Measurements from ENCODE around the gene ARFGAP2. TPM values are rescaled to one million over a fixed set of nuclear protein-coding genes. Genes with fewer than 3 reads are reported as not detected.
A peak's percentile ranks its signal among the peaks of the same experiment; 100 is the strongest.

ARFGAP2 gene
- polyA plus RNA-seq, 4 donors, result 53.0 to 73.1 (median 64.4) TPM

DNA sequence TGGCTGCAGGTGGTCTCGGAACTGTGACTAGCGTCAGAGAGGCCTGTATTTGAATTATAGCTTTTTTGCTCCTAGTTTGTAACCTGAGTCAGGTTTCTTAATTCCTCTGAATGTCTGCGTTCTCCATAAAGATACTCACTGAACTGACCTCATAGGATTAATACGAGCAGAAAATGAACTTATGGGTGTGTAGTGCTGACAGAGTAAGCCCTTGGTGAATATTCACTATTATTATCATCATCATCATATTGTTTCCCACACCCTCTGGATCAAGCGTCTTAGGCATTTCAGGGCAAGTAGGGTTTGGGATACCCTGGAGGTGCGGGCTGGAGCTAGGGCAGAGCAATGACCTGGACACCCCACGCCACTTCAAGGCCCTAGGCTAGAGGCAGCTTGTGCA lies 29.0 kb downstream of the ARFGAP2 start:
- Histone ChIP-seq H3K4me3 (ENCODE audit: low read depth in 1 of 3, low read length in 3 of 3) (no peak overlapping the region), H3K27ac (ENCODE audit: low read depth in 1 of 3, low read length in 2 of 3) (no peak overlapping the region), H3K4me1 (ENCODE audit: control insufficient read depth in 3 of 3, insufficient read depth in 2 of 3, low read depth in 1 of 3, low read length in 2 of 3) (peaks cover 0 to 5% (median 4%) of the 10 kb centered on the region in 3 donors), H3K27me3 (ENCODE audit: control insufficient read depth in 3 of 3, insufficient read depth in 3 of 3, low read length in 3 of 3) (no peaks in the 10 kb centered on the region), H3K36me3 (ENCODE audit: control insufficient read depth in 3 of 3, insufficient read depth in 2 of 3, low read depth in 1 of 3, low read length in 3 of 3) (peaks cover 0 to 23% (median 0%) of the 10 kb centered on the region in 3 donors), H3K9me3 (ENCODE audit: control insufficient read depth in 2 of 2, insufficient read depth in 1 of 2, low read depth in 1 of 2, low read length in 1 of 2) (no peaks in the 10 kb centered on the region)
- 94 to 97% (median 97%) methylated on average over 7 of the region's 7 CpGs for WGBS, 3 donors
- FAIRE-seq (no peak), DNase-seq (no peak)

DNA sequence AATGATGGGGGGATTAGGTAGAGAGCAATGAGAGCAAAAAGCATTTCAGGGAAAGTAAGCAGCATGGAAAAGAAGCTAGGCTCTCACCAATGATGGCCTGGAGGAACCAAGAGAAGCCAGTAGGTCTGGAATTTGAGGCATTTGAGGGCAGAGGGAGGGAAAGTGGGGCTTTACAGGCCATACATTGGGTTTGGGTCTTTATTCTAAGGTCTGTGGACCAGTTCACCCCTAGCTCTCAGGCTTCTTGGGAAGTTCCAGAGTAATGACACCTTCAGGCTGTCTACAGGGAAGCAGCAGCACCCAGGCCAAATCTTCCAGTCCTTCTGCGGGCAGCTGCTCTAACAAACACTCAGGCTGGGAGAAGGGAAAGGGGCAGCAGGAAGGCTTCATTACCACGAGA lies 29.4 kb downstream of the ARFGAP2 start:
- no peaks in the 10 kb centered on the region for H3K9me3 ChIP-seq (ENCODE audit: control insufficient read depth in 2 of 2, insufficient read depth in 1 of 2, low read depth in 1 of 2, low read length in 1 of 2)
- FAIRE-seq, result no peak
- no peaks in the 10 kb centered on the region for H3K27me3 ChIP-seq (ENCODE audit: control insufficient read depth in 3 of 3, insufficient read depth in 3 of 3, low read length in 3 of 3)
- H3K4me3 ChIP-seq (ENCODE audit: low read depth in 1 of 3, low read length in 3 of 3), result no peak overlapping the region
- H3K4me1 ChIP-seq (ENCODE audit: control insufficient read depth in 3 of 3, insufficient read depth in 2 of 3, low read depth in 1 of 3, low read length in 2 of 3), result peaks cover 0 to 5% (median 0%) of the 10 kb centered on the region in 3 donors
- DNase-seq, result no peak
- WGBS, 3 donors, result 70 to 91% (median 85%) methylated on average over 2 of the region's 2 CpGs
- peaks cover 0 to 23% (median 0%) of the 10 kb centered on the region in 3 donors for H3K36me3 ChIP-seq (ENCODE audit: control insufficient read depth in 3 of 3, insufficient read depth in 2 of 3, low read depth in 1 of 3, low read length in 3 of 3)
- no peak overlapping the region for H3K27ac ChIP-seq (ENCODE audit: low read depth in 1 of 3, low read length in 2 of 3)

DNA sequence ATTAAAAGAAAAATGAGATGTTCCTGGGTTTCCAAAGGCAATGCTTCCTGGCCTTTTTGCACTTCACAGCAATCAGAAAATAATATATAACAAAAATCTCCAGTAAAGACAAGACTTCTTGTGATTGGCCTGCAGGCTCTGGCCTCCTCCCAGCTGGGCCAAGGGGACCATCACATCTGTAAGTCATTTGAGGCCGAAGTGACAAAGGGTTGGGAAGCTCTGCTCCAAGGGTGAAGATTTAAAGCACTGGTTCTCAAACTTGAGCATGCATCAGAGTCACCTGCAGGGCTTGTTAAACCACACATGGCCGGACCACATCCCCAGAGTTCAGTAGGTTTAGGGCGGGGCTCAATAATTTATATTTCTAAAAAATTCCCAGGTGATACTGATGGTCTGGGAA lies 32.1 kb downstream of the ARFGAP2 start:
- Histone ChIP-seq H3K36me3 (ENCODE audit: control insufficient read depth in 3 of 3, insufficient read depth in 2 of 3, low read depth in 1 of 3, low read length in 3 of 3) (peaks cover 0 to 27% (median 5%) of the 10 kb centered on the region in 3 donors), H3K4me3 (ENCODE audit: low read depth in 1 of 3, low read length in 3 of 3) (no peak overlapping the region), H3K4me1 (ENCODE audit: control insufficient read depth in 3 of 3, insufficient read depth in 2 of 3, low read depth in 1 of 3, low read length in 2 of 3) (peaks cover 0 to 5% (median 0%) of the 10 kb centered on the region in 3 donors), H3K27ac (ENCODE audit: low read depth in 1 of 3, low read length in 2 of 3) (no peak overlapping the region), H3K27me3 (ENCODE audit: control insufficient read depth in 3 of 3, insufficient read depth in 3 of 3, low read length in 3 of 3) (no peaks in the 10 kb centered on the region), H3K9me3 (ENCODE audit: control insufficient read depth in 2 of 2, insufficient read depth in 1 of 2, low read depth in 1 of 2, low read length in 1 of 2) (no peaks in the 10 kb centered on the region)
- DNase-seq (no peak), FAIRE-seq (no peak)
- WGBS, 3 donors, result 84 to 86% (median 84%) methylated on average over 3 of the region's 3 CpGs

- FAIRE-seq, result no peak
Observed at GRCh38 chr11:47143322-47143721, 33.4 kb downstream of the ARFGAP2 start.

DNA sequence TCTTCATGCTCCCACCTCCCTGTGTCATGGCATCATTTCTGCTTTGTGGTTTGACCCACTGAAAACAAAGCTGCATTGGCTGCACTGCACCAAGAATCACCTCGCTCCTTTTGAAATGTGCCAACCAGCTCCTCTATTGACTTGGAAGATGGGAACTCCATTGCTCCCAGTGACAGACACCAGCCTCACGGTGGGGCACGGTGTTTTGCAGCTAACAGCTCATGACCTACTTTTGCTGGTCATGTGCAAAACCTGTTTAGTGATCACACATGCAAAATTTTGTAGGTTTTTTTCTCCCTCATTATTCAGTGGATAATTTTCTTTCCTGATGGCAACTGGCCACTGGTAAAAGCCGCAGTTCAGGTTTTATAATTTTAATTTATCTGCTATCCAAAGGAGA lies 36.8 kb downstream of the ARFGAP2 start:
- Histone ChIP-seq H3K27ac (ENCODE audit: low read depth in 1 of 3, low read length in 2 of 3) (no peak overlapping the region), H3K4me1 (ENCODE audit: control insufficient read depth in 3 of 3, insufficient read depth in 2 of 3, low read depth in 1 of 3, low read length in 2 of 3) (no peaks in the 10 kb centered on the region), H3K36me3 (ENCODE audit: control insufficient read depth in 3 of 3, insufficient read depth in 2 of 3, low read depth in 1 of 3, low read length in 3 of 3) (peaks cover 4 to 24% (median 5%) of the 10 kb centered on the region in 3 donors), H3K4me3 (ENCODE audit: low read depth in 1 of 3, low read length in 3 of 3) (no peak overlapping the region), H3K27me3 (ENCODE audit: control insufficient read depth in 3 of 3, insufficient read depth in 3 of 3, low read length in 3 of 3) (no peaks in the 10 kb centered on the region), H3K9me3 (ENCODE audit: control insufficient read depth in 2 of 2, insufficient read depth in 1 of 2, low read depth in 1 of 2, low read length in 1 of 2) (no peaks in the 10 kb centered on the region)
- WGBS, 3 donors, result 88 to 91% (median 88%) methylated on average over 4 of the region's 4 CpGs
- FAIRE-seq (no peak), DNase-seq (no peak)

More at GRCh38 chr11:47143322-47143721, 33.4 kb downstream of the ARFGAP2 start:
- 60 to 68% (median 61%) methylated on average over 3 of the region's 3 CpGs for WGBS, 3 donors
- peak in 1 of 2 donors; percentile 30 for DNase-seq
- no peaks in the 10 kb centered on the region for H3K9me3 ChIP-seq (ENCODE audit: control insufficient read depth in 2 of 2, insufficient read depth in 1 of 2, low read depth in 1 of 2, low read length in 1 of 2)
- H3K4me3 ChIP-seq (ENCODE audit: low read depth in 1 of 3, low read length in 3 of 3), result no peak overlapping the region
- H3K27ac ChIP-seq (ENCODE audit: low read depth in 1 of 3, low read length in 2 of 3), result peak overlapping the region in 1 of 3 donors; percentile 30
- no peaks in the 10 kb centered on the region for H3K4me1 ChIP-seq (ENCODE audit: control insufficient read depth in 3 of 3, insufficient read depth in 2 of 3, low read depth in 1 of 3, low read length in 2 of 3)
- H3K27me3 ChIP-seq (ENCODE audit: control insufficient read depth in 3 of 3, insufficient read depth in 3 of 3, low read length in 3 of 3), result no peaks in the 10 kb centered on the region
- peaks cover 0 to 27% (median 5%) of the 10 kb centered on the region in 3 donors for H3K36me3 ChIP-seq (ENCODE audit: control insufficient read depth in 3 of 3, insufficient read depth in 2 of 3, low read depth in 1 of 3, low read length in 3 of 3)

- no peak for FAIRE-seq
- WGBS, 3 donors, result 96 to 98% (median 96%) methylated on average over 2 of the region's 2 CpGs
- Histone ChIP-seq H3K4me1 (ENCODE audit: control insufficient read depth in 3 of 3, insufficient read depth in 2 of 3, low read depth in 1 of 3, low read length in 2 of 3) (peaks cover 0 to 4% (median 1%) of the 10 kb centered on the region in 3 donors), H3K36me3 (ENCODE audit: control insufficient read depth in 3 of 3, insufficient read depth in 2 of 3, low read depth in 1 of 3, low read length in 3 of 3) (peaks cover 4 to 21% (median 5%) of the 10 kb centered on the region in 3 donors), H3K27me3 (ENCODE audit: control insufficient read depth in 3 of 3, insufficient read depth in 3 of 3, low read length in 3 of 3) (no peaks in the 10 kb centered on the region), H3K27ac (ENCODE audit: low read depth in 1 of 3, low read length in 2 of 3) (no peak overlapping the region), H3K4me3 (ENCODE audit: low read depth in 1 of 3, low read length in 3 of 3) (no peak overlapping the region), H3K9me3 (ENCODE audit: control insufficient read depth in 2 of 2, insufficient read depth in 1 of 2, low read depth in 1 of 2, low read length in 1 of 2) (no peaks in the 10 kb centered on the region)
- DNase-seq, result no peak
Observed at GRCh38 chr11:47137476-47137875, 39.2 kb downstream of the ARFGAP2 start.

DNA sequence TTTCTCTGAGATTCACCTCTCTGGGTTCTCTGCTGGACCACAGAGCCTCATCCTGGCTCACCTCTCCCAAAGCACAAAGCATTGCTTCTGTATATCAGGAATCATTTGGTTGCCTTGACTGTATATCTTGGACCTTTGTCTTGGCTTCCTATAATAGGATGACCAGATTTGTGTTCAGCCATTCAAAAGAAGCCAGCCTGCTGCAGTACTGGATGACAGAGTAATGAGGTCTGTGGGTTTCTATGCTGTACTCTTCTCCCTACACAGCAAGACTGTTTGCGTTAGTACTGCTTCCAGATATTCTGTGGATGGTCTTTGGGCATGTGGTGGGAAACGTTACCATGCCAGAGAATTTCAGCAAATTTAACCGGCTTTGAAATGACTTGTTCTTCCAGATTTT lies 39.8 kb downstream of the ARFGAP2 start:
- Histone ChIP-seq H3K27ac (ENCODE audit: low read depth in 1 of 3, low read length in 2 of 3) (no peak overlapping the region), H3K4me1 (ENCODE audit: control insufficient read depth in 3 of 3, insufficient read depth in 2 of 3, low read depth in 1 of 3, low read length in 2 of 3) (peaks cover 2 to 4% (median 3%) of the 10 kb centered on the region in 3 donors), H3K4me3 (ENCODE audit: low read depth in 1 of 3, low read length in 3 of 3) (no peak overlapping the region), H3K36me3 (ENCODE audit: control insufficient read depth in 3 of 3, insufficient read depth in 2 of 3, low read depth in 1 of 3, low read length in 3 of 3) (peaks cover 4 to 21% (median 5%) of the 10 kb centered on the region in 3 donors), H3K27me3 (ENCODE audit: control insufficient read depth in 3 of 3, insufficient read depth in 3 of 3, low read length in 3 of 3) (no peaks in the 10 kb centered on the region), H3K9me3 (ENCODE audit: control insufficient read depth in 2 of 2, insufficient read depth in 1 of 2, low read depth in 1 of 2, low read length in 1 of 2) (no peaks in the 10 kb centered on the region)
- no peak for DNase-seq
- 89 to 99% (median 95%) methylated on average over 3 of the region's 3 CpGs for WGBS, 3 donors
- FAIRE-seq, result no peak

DNA sequence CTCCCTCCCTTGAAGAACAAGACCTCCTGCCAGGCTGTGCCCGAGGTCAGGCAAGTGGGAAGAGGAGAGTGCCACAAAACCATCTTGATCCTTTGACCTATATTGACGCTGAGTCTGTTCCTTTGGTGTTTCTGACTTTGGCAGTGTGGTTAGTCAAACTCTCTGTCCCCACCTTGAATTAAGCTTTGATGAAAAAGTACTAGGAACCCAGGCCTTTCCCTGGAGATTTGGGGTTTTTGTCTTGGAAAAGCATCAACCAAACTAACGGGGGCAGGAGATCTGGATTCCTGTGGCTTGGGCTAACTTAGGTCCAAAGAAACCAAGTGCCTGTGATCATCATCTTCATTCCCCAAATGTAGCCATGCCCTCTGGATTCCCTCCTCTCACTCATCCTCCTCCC lies 40.4 kb downstream of the ARFGAP2 start:
- Histone ChIP-seq H3K27ac (ENCODE audit: low read depth in 1 of 3, low read length in 2 of 3) (no peak overlapping the region), H3K36me3 (ENCODE audit: control insufficient read depth in 3 of 3, insufficient read depth in 2 of 3, low read depth in 1 of 3, low read length in 3 of 3) (peaks cover 4 to 21% (median 5%) of the 10 kb centered on the region in 3 donors), H3K4me3 (ENCODE audit: low read depth in 1 of 3, low read length in 3 of 3) (no peak overlapping the region), H3K4me1 (ENCODE audit: control insufficient read depth in 3 of 3, insufficient read depth in 2 of 3, low read depth in 1 of 3, low read length in 2 of 3) (peaks cover 2 to 4% (median 3%) of the 10 kb centered on the region in 3 donors), H3K9me3 (ENCODE audit: control insufficient read depth in 2 of 2, insufficient read depth in 1 of 2, low read depth in 1 of 2, low read length in 1 of 2) (no peaks in the 10 kb centered on the region), H3K27me3 (ENCODE audit: control insufficient read depth in 3 of 3, insufficient read depth in 3 of 3, low read length in 3 of 3) (no peaks in the 10 kb centered on the region)
- WGBS, 3 donors, result 76 to 79% (median 78%) methylated on average over 3 of the region's 3 CpGs
- DNase-seq (no peak), FAIRE-seq (no peak)

DNA sequence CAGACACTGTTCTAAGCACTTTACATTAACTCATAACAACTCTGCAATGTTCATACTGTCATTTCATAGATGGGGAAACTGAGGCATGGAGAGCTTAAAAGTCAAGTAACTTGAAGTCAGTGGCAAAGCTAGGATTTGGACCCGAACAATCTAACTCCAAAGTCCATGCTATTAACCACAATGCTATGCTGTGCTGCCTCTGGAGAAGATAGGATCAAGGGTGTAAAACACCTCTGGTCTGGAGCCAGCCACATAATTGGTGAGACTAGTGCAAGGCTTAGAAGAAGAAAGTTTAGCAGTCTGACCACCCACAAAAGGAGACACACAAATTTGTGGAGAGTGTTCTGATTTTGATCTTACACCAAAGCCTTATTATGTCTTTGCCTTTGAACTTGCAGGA lies 43.7 kb downstream of the ARFGAP2 start:
- WGBS, 3 donors, result 17 to 60% (median 44%) methylated on average over 1 of the region's 1 CpG
- Histone ChIP-seq H3K36me3 (ENCODE audit: control insufficient read depth in 3 of 3, insufficient read depth in 2 of 3, low read depth in 1 of 3, low read length in 3 of 3) (peaks cover 0 to 6% (median 4%) of the 10 kb centered on the region in 3 donors), H3K4me1 (ENCODE audit: control insufficient read depth in 3 of 3, insufficient read depth in 2 of 3, low read depth in 1 of 3, low read length in 2 of 3) (peaks cover 2 to 4% (median 3%) of the 10 kb centered on the region in 3 donors), H3K27ac (ENCODE audit: low read depth in 1 of 3, low read length in 2 of 3) (no peak overlapping the region), H3K9me3 (ENCODE audit: control insufficient read depth in 2 of 2, insufficient read depth in 1 of 2, low read depth in 1 of 2, low read length in 1 of 2) (no peaks in the 10 kb centered on the region), H3K4me3 (ENCODE audit: low read depth in 1 of 3, low read length in 3 of 3) (no peak overlapping the region), H3K27me3 (ENCODE audit: control insufficient read depth in 3 of 3, insufficient read depth in 3 of 3, low read length in 3 of 3) (no peaks in the 10 kb centered on the region)
- peak in 1 of 2 donors; percentile 74 for DNase-seq
- FAIRE-seq, result no peak

Data from small intestine (tissue), 7 donors.